Endodermal cell (in vitro differentiated cells): Measurements from ENCODE around the gene HMCN2. TPM values are rescaled to one million over a fixed set of nuclear protein-coding genes. Genes with fewer than 3 reads are reported as not detected.

Experiments used
- DNase-seq: peaks from one replicate; pipeline ENCODE4 v3.0.0-alpha.2; 2017
- H3K27ac ChIP-seq: 2 replicates; pipeline ENCODE4 v1.5.1; 2013; ENCODE audit warnings: mild to moderate bottlenecking, low read depth, low read length, moderate library complexity
- H3K27me3 ChIP-seq: 2 replicates; pipeline ENCODE4 v1.6.1; 2013; ENCODE audit warnings: mild to moderate bottlenecking, low read length, moderate library complexity; ENCODE audit not compliant: insufficient read depth, control insufficient read depth, poor library complexity, severe bottlenecking
- H3K36me3 ChIP-seq: 2 replicates; pipeline ENCODE4 v1.7.0; 2013; ENCODE audit warnings: mild to moderate bottlenecking, low read length, moderate library complexity; ENCODE audit not compliant: control insufficient read depth, insufficient read depth
- H3K4me1 ChIP-seq: one replicate; pipeline ENCODE4 v1.7.0; 2013; ENCODE audit warnings: low read length; ENCODE audit not compliant: control insufficient read depth, insufficient read depth
- H3K4me3 ChIP-seq: 2 replicates; pipeline ENCODE4 v1.5.1; 2013; ENCODE audit warnings: mild to moderate bottlenecking, low read length, moderate library complexity
- H3K9ac ChIP-seq: 2 replicates; pipeline ENCODE4 v1.6.1; 2013; ENCODE audit warnings: mild to moderate bottlenecking, low read length, moderate library complexity; ENCODE audit not compliant: poor library complexity, severe bottlenecking; ENCODE audit errors: extremely low read depth
- H3K9me3 ChIP-seq: 2 replicates; pipeline ENCODE4 v1.6.1; 2013; ENCODE audit warnings: mild to moderate bottlenecking, low read length, moderate library complexity; ENCODE audit not compliant: control insufficient read depth
- H3K27ac Mint-ChIP-seq: 2 replicates; pipeline ENCODE4 v1.8.0; 2020; ENCODE audit warnings: mixed read lengths
- H3K27me3 Mint-ChIP-seq: 2 replicates; pipeline ENCODE4 v1.8.0; 2021; ENCODE audit warnings: mild to moderate bottlenecking, mixed read lengths; ENCODE audit not compliant: insufficient read depth
- H3K36me3 Mint-ChIP-seq: 2 replicates; pipeline ENCODE4 v1.8.0; 2020; ENCODE audit warnings: low read depth, mixed read lengths
- H3K4me1 Mint-ChIP-seq: 2 replicates; pipeline ENCODE4 v1.8.0; 2020; ENCODE audit warnings: mixed read lengths
- H3K4me3 Mint-ChIP-seq: 2 replicates; pipeline ENCODE4 v1.8.0; 2020; ENCODE audit warnings: mild to moderate bottlenecking, moderate library complexity, mixed read lengths
- H3K9me3 Mint-ChIP-seq: 2 replicates; pipeline ENCODE4 v1.8.0; 2020; ENCODE audit warnings: mild to moderate bottlenecking, mixed read lengths
- WGBS, 2 experiments: methylation state at CpG; one replicate each; pipeline versions ENCODE4 v1.1.5 to v1.1.7; 2013; ENCODE audit warnings: missing lambda C conversion rate in 2 of 2, mixed read lengths in 1 of 2; ENCODE audit not compliant: insufficient coverage in 1 of 2, insufficient read length in 1 of 2; 5-methylcytosine and 5-hydroxymethylcytosine counted together
- total RNA-seq, 2 donors: library from RNA; stranded (reverse); fragmentation: NEBNext Ultra II Directional in 1 of 2; extraction: Animal tissue kit (Norgen Biotek cat#: 25700) in 1 of 2; gene quantifications; 2 replicates in 1 of 2; 3 replicates in 1 of 2; pipeline ENCODE4 v1.2.1, GENCODE V29; 2021
- TF ChIP-seq, protein P1 (sequence below): fragments of 200-600 bp; sonication (generic); conservative IDR thresholded peaks from 2 replicates; pipeline ENCODE4 v1.5.0; 2021; ENCODE audit warnings: antibody characterized with exemption, mild to moderate bottlenecking

HMCN2 gene
- total RNA-seq, 2 donors from 2014 or later: 3.3 to 3.9 TPM

GRCh38 chr9:130285271-130285670 lies 19.7 kb downstream of the HMCN2 start:
- WGBS, 2 experiments: 75 to 81% methylated on average over 4 to 9 of the region's 9 CpGs

DNA sequence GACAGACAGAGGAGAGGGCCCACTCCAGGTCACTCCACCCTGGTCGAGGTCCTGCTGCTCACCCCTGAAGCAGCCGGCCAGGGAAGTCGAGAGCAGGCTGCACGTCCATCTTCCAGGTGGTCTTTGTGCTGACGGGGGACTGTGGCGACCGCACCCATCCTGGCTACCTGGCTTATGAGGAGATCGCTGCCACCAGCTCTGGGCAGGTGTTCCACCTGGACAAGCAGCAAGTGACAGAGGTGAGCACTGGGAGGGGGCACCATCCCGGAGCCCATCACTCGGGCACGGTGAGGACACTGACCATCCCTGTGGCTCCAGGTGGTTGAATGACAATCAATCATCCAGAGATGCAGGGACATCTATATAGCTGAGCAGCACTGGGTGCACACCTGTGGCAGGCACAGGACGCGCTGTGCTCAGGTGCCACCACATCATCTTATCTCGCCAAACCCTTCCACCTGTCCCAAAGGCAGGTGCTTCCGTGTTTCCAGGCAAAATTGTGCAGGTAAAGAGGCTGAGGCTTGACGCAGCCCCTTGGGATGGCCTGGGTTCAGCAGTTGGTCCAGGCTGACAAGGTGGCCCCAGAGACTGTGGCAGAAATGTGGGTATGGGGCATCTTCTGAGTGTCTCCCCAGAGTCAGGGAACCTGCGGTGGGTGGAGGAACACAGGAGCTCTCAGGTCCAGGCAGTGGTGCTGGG lies 20.7 kb downstream of the HMCN2 start:
- Mint-ChIP-seq H3K4me3 (no peak overlapping the region), H3K27ac (no peak overlapping the region), H3K9me3 (no peaks in the 10 kb centered on the region), H3K36me3 (no peaks in the 10 kb centered on the region), H3K27me3 (no peaks in the 10 kb centered on the region), H3K4me1 (peaks cover 6% of the 10 kb centered on the region)
- Histone ChIP-seq H3K9me3 (no peaks in the 10 kb centered on the region), H3K36me3 (no peaks in the 10 kb centered on the region), H3K27ac (no peak overlapping the region), H3K4me1 (no peaks in the 10 kb centered on the region), H3K27me3 (no peaks in the 10 kb centered on the region), H3K4me3 (no peak overlapping the region), H3K9ac (no peak overlapping the region)
- WGBS, 2 experiments: 87 to 89% methylated on average over 14 to 17 of the region's 17 CpGs
- TF ChIP-seq, protein P1, sequence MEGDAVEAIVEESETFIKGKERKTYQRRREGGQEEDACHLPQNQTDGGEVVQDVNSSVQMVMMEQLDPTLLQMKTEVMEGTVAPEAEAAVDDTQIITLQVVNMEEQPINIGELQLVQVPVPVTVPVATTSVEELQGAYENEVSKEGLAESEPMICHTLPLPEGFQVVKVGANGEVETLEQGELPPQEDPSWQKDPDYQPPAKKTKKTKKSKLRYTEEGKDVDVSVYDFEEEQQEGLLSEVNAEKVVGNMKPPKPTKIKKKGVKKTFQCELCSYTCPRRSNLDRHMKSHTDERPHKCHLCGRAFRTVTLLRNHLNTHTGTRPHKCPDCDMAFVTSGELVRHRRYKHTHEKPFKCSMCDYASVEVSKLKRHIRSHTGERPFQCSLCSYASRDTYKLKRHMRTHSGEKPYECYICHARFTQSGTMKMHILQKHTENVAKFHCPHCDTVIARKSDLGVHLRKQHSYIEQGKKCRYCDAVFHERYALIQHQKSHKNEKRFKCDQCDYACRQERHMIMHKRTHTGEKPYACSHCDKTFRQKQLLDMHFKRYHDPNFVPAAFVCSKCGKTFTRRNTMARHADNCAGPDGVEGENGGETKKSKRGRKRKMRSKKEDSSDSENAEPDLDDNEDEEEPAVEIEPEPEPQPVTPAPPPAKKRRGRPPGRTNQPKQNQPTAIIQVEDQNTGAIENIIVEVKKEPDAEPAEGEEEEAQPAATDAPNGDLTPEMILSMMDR: no peak
- peak; percentile 31 for DNase-seq

More at GRCh38 chr9:130285271-130285670, 19.7 kb downstream of the HMCN2 start:
- Histone ChIP-seq H3K36me3 (no peaks in the 10 kb centered on the region), H3K27ac (no peak overlapping the region), H3K9ac (no peak overlapping the region), H3K27me3 (no peaks in the 10 kb centered on the region), H3K9me3 (no peaks in the 10 kb centered on the region), H3K4me3 (no peak overlapping the region), H3K4me1 (no peaks in the 10 kb centered on the region)
- peaks cover 6% of the 10 kb centered on the region for H3K4me1 Mint-ChIP-seq
- no peak overlapping the region for H3K27ac Mint-ChIP-seq
- H3K9me3 Mint-ChIP-seq: no peaks in the 10 kb centered on the region
- TF ChIP-seq, protein P1: no peak
- DNase-seq: no peak
- no peaks in the 10 kb centered on the region for H3K36me3 Mint-ChIP-seq
- no peaks in the 10 kb centered on the region for H3K27me3 Mint-ChIP-seq
- H3K4me3 Mint-ChIP-seq: no peak overlapping the region

DNA sequence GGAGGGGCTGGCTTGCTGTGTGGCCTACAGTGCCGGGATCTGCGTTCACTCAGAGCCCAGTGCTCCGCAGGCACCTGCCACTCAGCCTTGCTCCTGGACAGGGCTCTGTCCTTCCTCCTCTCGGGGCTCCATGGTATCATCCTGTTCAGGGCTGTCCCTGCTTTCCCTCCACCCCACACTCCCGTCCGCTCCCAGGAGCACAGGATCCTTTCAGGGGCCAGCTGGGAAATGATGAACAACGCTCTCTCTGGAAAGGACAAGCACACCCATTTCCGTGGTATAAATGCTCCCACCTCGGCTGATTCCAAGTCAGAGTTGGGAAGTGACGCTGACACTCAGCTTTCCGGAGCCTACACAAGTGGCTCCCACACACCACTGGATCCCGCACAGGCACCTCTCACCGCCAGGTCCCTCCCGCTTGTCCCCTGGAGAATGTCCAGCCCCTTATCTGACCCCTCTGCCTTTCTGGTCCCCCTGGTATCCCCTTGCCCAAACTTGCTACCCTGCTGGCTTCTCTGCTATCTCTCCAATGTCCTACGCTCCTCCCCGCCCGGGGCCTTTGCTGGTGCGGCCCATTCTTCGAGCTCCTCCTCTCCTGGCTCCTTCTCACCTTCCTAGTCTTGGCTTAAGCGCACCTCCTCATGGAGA lies 21.3 kb downstream of the HMCN2 start:
- peak; percentile 40 for DNase-seq
- TF ChIP-seq, protein P1: no peak
- Histone ChIP-seq H3K4me1 (no peaks in the 10 kb centered on the region), H3K9ac (no peak overlapping the region), H3K27me3 (no peaks in the 10 kb centered on the region), H3K4me3 (no peak overlapping the region), H3K27ac (no peak overlapping the region), H3K9me3 (no peaks in the 10 kb centered on the region), H3K36me3 (no peaks in the 10 kb centered on the region)
- Mint-ChIP-seq H3K27me3 (no peaks in the 10 kb centered on the region), H3K4me3 (no peak overlapping the region), H3K36me3 (no peaks in the 10 kb centered on the region), H3K9me3 (no peaks in the 10 kb centered on the region), H3K27ac (no peak overlapping the region), H3K4me1 (peaks cover 6% of the 10 kb centered on the region)
- WGBS, 2 experiments: 91% methylated on average over 16 to 20 of the region's 20 CpGs
